Measurements from ENCODE around the gene CPNE2.
A peak's percentile ranks its signal among the peaks of the same experiment; 100 is the strongest.

Gene CPNE2

GRCh38 chr16:57137043-57137442 is 44.7 kb downstream of the CPNE2 start:
- Histone ChIP-seq H3K4me3 (no peak overlapping the region), H3K27ac (peak overlapping the region in 4 of 21 experiments; percentile 9 to 38 (median 20))

- H3K27ac ChIP-seq = peak overlapping the region in 4 of 21 experiments; percentile 7 to 38 (median 26)
- no peak overlapping the region for H3K4me3 ChIP-seq
These were observed 45.3 kb downstream of the CPNE2 start for GRCh38 chr16:57137566-57138273.

GRCh38 chr16:57138281-57138935 is 46.0 kb downstream of the CPNE2 start:
- Histone ChIP-seq H3K4me3 (no peak overlapping the region), H3K27ac (no peak overlapping the region)

GRCh38 chr16:57140931-57141668 is 48.7 kb downstream of the CPNE2 start:
- Histone ChIP-seq H3K27ac (peak overlapping the region in 4 of 21 experiments; percentile 2 to 54 (median 20)), H3K4me3 (no peak overlapping the region)

- Histone ChIP-seq H3K27ac (peak overlapping the region in 3 of 21 experiments; percentile 2 to 33 (median 31)), H3K4me3 (no peak overlapping the region)
These were observed 49.6 kb downstream of the CPNE2 start for GRCh38 chr16:57141822-57142631.

- H3K4me3 ChIP-seq = no peak overlapping the region
- H3K27ac ChIP-seq = peak overlapping the region in 6 of 21 experiments; percentile 1 to 88 (median 15)
These were observed 51.0 kb downstream of the CPNE2 start for GRCh38 chr16:57143149-57143921.

GRCh38 chr16:57144027-57144426 is 51.6 kb downstream of the CPNE2 start:
- peak overlapping the region in 5 of 21 experiments; percentile 1 to 88 (median 51) for H3K27ac ChIP-seq
- H3K4me3 ChIP-seq = no peak overlapping the region

GRCh38 chr16:57145046-57146021 is 53.0 kb downstream of the CPNE2 start:
- no peak overlapping the region for H3K4me3 ChIP-seq
- H3K27ac ChIP-seq = peak overlapping the region in 6 of 21 experiments; percentile 11 to 88 (median 43)

GRCh38 chr16:57146040-57146647 is 53.8 kb downstream of the CPNE2 start:
- Histone ChIP-seq H3K4me3 (no peak overlapping the region), H3K27ac (peak overlapping the region in 10 of 21 experiments; percentile 4 to 88 (median 71))

- H3K4me3 ChIP-seq = no peak overlapping the region
- H3K27ac ChIP-seq = peak overlapping the region in 17 of 21 experiments; percentile 4 to 88 (median 70)
These were observed 54.4 kb downstream of the CPNE2 start for GRCh38 chr16:57146735-57147134.

- H3K27ac ChIP-seq = peak overlapping the region in 20 of 21 experiments; percentile 18 to 88 (median 70)
These were observed 55.2 kb downstream of the CPNE2 start for GRCh38 chr16:57147381-57148221.

GRCh38 chr16:57148481-57148880 is 56.1 kb downstream of the CPNE2 start:
- peak overlapping the region in 19 of 21 experiments; percentile 18 to 88 (median 66) for H3K27ac ChIP-seq
- no peak overlapping the region for H3K4me3 ChIP-seq

More at GRCh38 chr16:57147381-57148221, 55.2 kb downstream of the CPNE2 start:
- no peak overlapping the region for H3K4me3 ChIP-seq

GRCh38 chr16:57149391-57149790 is 57.0 kb downstream of the CPNE2 start:
- Histone ChIP-seq H3K4me3 (no peak overlapping the region), H3K27ac (peak overlapping the region in 8 of 21 experiments; percentile 27 to 88 (median 75))

GRCh38 chr16:57150682-57151330 is 58.4 kb downstream of the CPNE2 start:
- no peak overlapping the region for H3K4me3 ChIP-seq

GRCh38 chr16:57151369-57151768 is 59.0 kb downstream of the CPNE2 start:
- Histone ChIP-seq H3K27ac (peak overlapping the region in 1 of 21 experiments; percentile 40), H3K4me3 (no peak overlapping the region)

More at GRCh38 chr16:57150682-57151330, 58.4 kb downstream of the CPNE2 start:
- no peak overlapping the region for H3K27ac ChIP-seq
